Ovary (tissue), 9 donors: ENCODE measurements around the gene ARHGAP1. TPM values are rescaled to one million over a fixed set of nuclear protein-coding genes. Genes with fewer than 3 reads are reported as not detected.
A peak's percentile ranks its signal among the peaks of the same experiment; 100 is the strongest.

Source experiments
- DNase-seq, 5 donors: peaks; one replicate each; pipeline ENCODE4 v3.0.0-alpha.2; 2019 to 2020
- H3K27ac ChIP-seq, 2 donors: fragments of 200-600 bp; one replicate each; pipeline versions ENCODE4 v1.5.1 to v1.8.0; 2019 to 2022
- H3K27me3 ChIP-seq: fragments of 200-600 bp; one replicate; pipeline ENCODE4 v1.8.0; 2022
- H3K36me3 ChIP-seq: fragments of 200-600 bp; sonication (generic); one replicate; pipeline ENCODE4 v1.5.1; 2019
- H3K4me1 ChIP-seq: one replicate; pipeline ENCODE4 v1.8.1; 2013; ENCODE audit warnings: mild to moderate bottlenecking, moderate library complexity; ENCODE audit not compliant: insufficient read depth
- H3K4me3 ChIP-seq: fragments of 200-600 bp; sonication (generic); one replicate; pipeline ENCODE4 v1.5.1; 2017
- H3K9me3 ChIP-seq, 2 donors: fragments of 200-600 bp in 1 of 2; sonication (generic) in 1 of 2; one replicate each; pipeline versions ENCODE4 v1.5.1 to v1.8.1; 2013 to 2019; ENCODE audit warnings: mild to moderate bottlenecking in 1 of 2, moderate library complexity in 1 of 2
- EP300 ChIP-seq: sonication (generic); formaldehyde crosslinking; IDR thresholded peaks from one replicate; pipeline ENCODE4 v1.6.1; 2017; ENCODE audit warnings: antibody characterized with exemption
- POLR2A ChIP-seq: fragments of 450-650 bp; IDR thresholded peaks from one replicate; pipeline ENCODE4 v1.6.1; 2017; ENCODE audit warnings: antibody characterized with exemption, mild to moderate bottlenecking, moderate library complexity
- WGBS, 3 donors: extraction: QIAGEN DNeasy Blood & Tissue Kit in 1 of 3; methylation state at CpG; one replicate each; pipeline versions ENCODE4 v1.1.5 to v1.1.7; 2013 to 2017; 5-methylcytosine and 5-hydroxymethylcytosine counted together
- intact Hi-C, 4 donors: fragments of 100-400 bp; cut with DNase I; formaldehyde crosslinking; loops; one replicate each; pipeline versions ENCODE4 v1.11.0 to v1.15.1; 2022 to 2023
- polyA plus RNA-seq, 2 donors: library from polyadenylated mRNA; stranded (reverse); fragments of 200-250 nt in 1 of 2; fragments of 350-450 nt in 1 of 2; fragmentation: Illumina TruSeq in 1 of 2; extraction: RNeasy Lipid Tissue Mini Kit (QIAGEN cat#74804) in 1 of 2; gene quantifications; one replicate each; pipeline ENCODE4 v1.2.3, GENCODE V29; 2013 to 2014
- total RNA-seq, 7 donors: library from RNA; depleted of rRNA in 2 of 7; stranded (reverse); fragments of >200 nt in 2 of 7; fragmentation: NEBNext Ultra II Directional in 3 of 7; extraction: Animal tissue kit (Norgen Biotek cat#: 25700) in 3 of 7; gene quantifications; one replicate each; pipeline versions ENCODE4 v1.1.0 to v1.2.4, GENCODE V29; 2016 to 2023
- TF ChIP-seq, protein P1 (sequence below), 3 donors: fragments of 450-650 bp in 2 of 3; fragments of 200-600 bp in 1 of 3; IDR thresholded peaks; one replicate each; pipeline versions ENCODE4 v1.5.1 to v1.8.0; 2016 to 2022; ENCODE audit warnings: antibody characterized with exemption in 3 of 3, mild to moderate bottlenecking in 1 of 3
- donor health status: DM: no; HTN: no; CAD: no; lungs with moderate emphysema.
- donor health status: DM: no; HTN: no; CAD: no.
- donor health status: Bipolar disorder and iron deficiency.
- donor health status: DM: yes; HTN: yes; CAD: no.
- donor health status: DM: no; HTN: no; CAD: no.
- donor health status: DM: yes; HTN: yes; CAD: no.

Gene ARHGAP1
- total and polyA plus RNA-seq, 9 donors, result 24.1 to 95.9 (median 73.3) TPM

DNA sequence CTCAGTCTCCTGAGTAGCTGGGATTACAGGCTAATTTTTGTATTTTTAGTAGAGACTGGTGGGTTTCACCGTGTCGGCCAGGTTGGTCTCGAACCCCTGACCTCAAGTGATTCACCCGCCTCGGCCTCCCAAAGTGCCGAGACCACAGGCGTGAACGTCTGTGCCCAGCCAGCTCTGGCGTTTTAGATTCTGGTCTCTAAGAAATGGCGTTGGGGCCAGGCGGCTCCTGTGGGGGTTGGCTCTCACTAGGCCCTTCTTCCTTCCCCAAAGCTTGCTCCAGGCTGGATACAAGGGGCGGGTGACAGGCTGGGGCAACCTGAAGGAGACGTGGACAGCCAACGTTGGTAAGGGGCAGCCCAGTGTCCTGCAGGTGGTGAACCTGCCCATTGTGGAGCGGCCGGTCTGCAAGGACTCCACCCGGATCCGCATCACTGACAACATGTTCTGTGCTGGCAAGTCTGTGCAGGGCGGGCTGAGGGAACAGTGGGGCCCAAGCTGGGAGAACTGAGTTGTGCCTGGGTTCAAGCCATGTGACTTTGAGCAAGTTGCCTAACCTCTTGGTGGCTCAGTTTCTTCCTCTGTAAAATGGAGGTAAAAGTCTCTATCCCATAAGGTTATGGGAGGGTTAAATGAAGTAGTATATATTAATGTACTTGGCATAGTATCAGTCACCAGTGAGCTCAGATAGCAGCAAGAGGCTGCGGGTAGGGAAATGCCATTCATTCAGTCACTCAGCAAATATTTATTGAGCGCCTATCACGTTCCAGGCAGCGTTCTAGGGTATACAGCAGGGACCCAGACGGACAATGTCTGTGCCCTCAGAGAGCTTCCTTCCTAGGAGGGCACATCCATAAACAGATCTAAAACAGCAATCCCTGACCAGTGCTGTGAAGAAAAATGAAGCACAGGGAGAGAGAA is 28.9 kb upstream of the ARHGAP1 start:
- TF ChIP-seq POLR2A (no peak), EP300 (no peak)
- TF ChIP-seq, protein P1, sequence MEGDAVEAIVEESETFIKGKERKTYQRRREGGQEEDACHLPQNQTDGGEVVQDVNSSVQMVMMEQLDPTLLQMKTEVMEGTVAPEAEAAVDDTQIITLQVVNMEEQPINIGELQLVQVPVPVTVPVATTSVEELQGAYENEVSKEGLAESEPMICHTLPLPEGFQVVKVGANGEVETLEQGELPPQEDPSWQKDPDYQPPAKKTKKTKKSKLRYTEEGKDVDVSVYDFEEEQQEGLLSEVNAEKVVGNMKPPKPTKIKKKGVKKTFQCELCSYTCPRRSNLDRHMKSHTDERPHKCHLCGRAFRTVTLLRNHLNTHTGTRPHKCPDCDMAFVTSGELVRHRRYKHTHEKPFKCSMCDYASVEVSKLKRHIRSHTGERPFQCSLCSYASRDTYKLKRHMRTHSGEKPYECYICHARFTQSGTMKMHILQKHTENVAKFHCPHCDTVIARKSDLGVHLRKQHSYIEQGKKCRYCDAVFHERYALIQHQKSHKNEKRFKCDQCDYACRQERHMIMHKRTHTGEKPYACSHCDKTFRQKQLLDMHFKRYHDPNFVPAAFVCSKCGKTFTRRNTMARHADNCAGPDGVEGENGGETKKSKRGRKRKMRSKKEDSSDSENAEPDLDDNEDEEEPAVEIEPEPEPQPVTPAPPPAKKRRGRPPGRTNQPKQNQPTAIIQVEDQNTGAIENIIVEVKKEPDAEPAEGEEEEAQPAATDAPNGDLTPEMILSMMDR (IDR thresholded peaks at IDR 0.05), result no peak
- 81 to 85% (median 84%) methylated on average over 24 of the region's 24 CpGs for WGBS, 3 donors

DNA sequence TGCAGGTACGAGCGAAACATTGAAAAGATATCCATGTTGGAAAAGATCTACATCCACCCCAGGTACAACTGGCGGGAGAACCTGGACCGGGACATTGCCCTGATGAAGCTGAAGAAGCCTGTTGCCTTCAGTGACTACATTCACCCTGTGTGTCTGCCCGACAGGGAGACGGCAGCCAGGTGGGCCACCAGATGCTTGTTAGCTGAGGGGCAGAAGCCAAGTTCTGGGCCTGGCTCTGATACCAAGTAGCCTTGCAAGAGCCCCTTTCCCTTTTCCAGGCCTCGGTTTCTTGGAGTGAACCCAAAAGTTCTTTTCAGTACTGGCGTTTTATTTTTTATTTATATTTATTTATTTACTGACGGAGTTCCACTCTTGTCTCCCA is 28.2 kb upstream of the ARHGAP1 start:
- no peak overlapping the region for H3K4me3 ChIP-seq
- H3K27me3 ChIP-seq, result no peaks in the 10 kb centered on the region
- intact Hi-C loops, result no loop called here
- peak in 2 of 5 donors; percentile 2 to 17 for DNase-seq
- no peak overlapping the region for H3K27ac ChIP-seq
- no peaks in the 10 kb centered on the region for H3K36me3 ChIP-seq
- 71 to 82% (median 73%) methylated on average over 9 of the region's 9 CpGs for WGBS, 3 donors
- no peaks in the 10 kb centered on the region for H3K4me1 ChIP-seq
- TF ChIP-seq EP300 (no peak), POLR2A (no peak)
- TF ChIP-seq, protein P1 (IDR thresholded peaks at IDR 0.05), result no peak
- no peaks in the 10 kb centered on the region for H3K9me3 ChIP-seq

More for the DNA sequence above, 28.9 kb upstream of the ARHGAP1 start:
- Histone ChIP-seq H3K4me3 (no peak overlapping the region), H3K27ac (no peak overlapping the region), H3K9me3 (no peaks in the 10 kb centered on the region), H3K27me3 (no peaks in the 10 kb centered on the region), H3K4me1 (no peaks in the 10 kb centered on the region), H3K36me3 (no peaks in the 10 kb centered on the region)
- DNase-seq, result peak in 2 of 5 donors; percentile 16 to 24
- intact Hi-C loops, result no loop called here

DNA sequence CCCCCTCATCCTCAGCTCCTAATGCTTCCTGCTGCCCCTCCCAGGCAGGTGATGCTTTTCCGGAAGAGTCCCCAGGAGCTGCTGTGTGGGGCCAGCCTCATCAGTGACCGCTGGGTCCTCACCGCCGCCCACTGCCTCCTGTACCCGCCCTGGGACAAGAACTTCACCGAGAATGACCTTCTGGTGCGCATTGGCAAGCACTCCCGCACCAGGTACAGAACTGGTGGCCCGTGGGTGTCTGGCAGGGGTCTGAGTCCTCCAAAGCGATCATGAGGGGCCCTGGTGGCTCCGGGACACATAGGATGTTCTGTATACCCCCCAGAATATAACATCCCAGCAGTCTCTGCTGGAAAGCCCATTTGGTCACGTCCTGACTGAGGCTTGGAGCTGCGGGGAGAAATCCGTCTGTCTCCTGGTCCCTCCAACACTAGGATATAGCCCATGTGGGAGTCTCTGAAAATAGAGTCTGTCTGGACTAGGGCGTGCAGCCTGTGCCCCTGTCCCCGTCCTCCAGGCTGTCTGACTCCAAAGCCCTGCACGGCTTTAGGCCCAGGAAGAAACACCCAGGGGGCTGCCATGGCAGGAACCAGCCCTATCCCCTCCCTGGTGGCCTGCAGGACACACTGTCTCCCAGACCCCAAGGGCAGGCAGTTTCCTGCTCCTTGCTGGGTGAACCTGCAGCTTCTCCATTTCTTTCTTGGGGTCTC is 27.7 kb upstream of the ARHGAP1 start:
- H3K27ac ChIP-seq, result no peak overlapping the region
- intact Hi-C loops, result no loop called here
- no peaks in the 10 kb centered on the region for H3K9me3 ChIP-seq
- DNase-seq, result peak in 2 of 5 donors; percentile 6 to 14
- H3K4me1 ChIP-seq, result no peaks in the 10 kb centered on the region
- 88 to 91% (median 91%) methylated on average over 16 to 17 of the region's 17 CpGs for WGBS, 3 donors
- no peaks in the 10 kb centered on the region for H3K27me3 ChIP-seq
- no peaks in the 10 kb centered on the region for H3K36me3 ChIP-seq
- no peak overlapping the region for H3K4me3 ChIP-seq
- TF ChIP-seq, protein P1 (IDR thresholded peaks at IDR 0.05), result no peak
- TF ChIP-seq EP300, result no peak
- no peak for TF ChIP-seq POLR2A

DNA sequence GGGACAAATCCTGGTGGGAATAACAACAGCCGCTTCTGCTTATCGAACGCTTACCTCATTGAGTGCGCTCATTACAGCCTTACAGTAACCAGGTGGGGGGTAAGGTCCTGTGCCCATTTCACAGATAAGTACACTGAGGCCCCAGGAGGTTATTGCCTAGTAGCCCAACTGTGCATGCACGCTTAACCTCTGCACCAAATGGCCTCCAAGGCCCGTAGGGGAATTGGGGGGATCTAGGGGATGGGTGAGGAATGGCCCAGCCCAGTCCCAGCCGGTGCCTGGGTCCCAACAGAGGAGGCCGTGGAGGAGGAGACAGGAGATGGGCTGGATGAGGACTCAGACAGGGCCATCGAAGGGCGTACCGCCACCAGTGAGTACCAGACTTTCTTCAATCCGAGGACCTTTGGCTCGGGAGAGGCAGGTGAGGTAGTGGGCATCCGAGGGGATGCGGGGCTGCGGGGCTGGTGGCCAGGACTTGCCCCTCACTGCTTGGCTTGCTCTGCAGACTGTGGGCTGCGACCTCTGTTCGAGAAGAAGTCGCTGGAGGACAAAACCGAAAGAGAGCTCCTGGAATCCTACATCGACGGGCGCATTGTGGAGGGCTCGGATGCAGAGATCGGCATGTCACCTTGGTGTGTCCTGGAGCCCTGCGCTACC is 25.9 kb upstream of the ARHGAP1 start:
- H3K4me1 ChIP-seq, result no peaks in the 10 kb centered on the region
- no peaks in the 10 kb centered on the region for H3K27me3 ChIP-seq
- no peak overlapping the region for H3K27ac ChIP-seq
- 90 to 94% (median 91%) methylated on average over 26 of the region's 26 CpGs for WGBS, 3 donors
- DNase-seq, result no peak
- no peaks in the 10 kb centered on the region for H3K9me3 ChIP-seq
- H3K4me3 ChIP-seq, result no peak overlapping the region
- intact Hi-C loops, result no loop called here
- TF ChIP-seq EP300, result no peak
- no peaks in the 10 kb centered on the region for H3K36me3 ChIP-seq
